GM21786 (cell line): ENCODE results near the gene CRIM1.

Experiments used
- ATAC-seq: cut with Tn5 transposase; IDR thresholded peaks from one replicate; pipeline ENCODE4 v1.9.1; 2021; ENCODE audit not compliant: unreplicated experiment

CRIM1 gene

GRCh38 chr2:36569267-36569856 lies 213.8 kb downstream of the CRIM1 start:
- no peak for ATAC-seq

DNA sequence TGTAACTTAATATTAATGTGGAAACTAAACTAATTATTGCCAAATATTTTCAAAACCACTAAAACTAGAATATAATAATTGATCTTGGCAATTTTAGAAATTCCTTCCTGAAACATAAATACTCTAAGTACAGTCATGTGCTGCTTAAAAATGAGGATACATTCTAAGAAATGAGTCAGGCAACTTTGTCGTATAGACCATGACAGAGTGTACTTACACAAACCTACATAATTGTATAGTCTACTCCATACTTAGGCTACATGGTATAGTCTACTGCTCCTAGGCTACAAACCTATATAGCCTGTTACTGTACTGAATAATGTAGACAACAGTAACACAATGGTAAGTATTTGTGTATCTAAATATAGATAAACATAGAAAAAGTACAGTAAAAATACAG lies 214.8 kb downstream of the CRIM1 start:
- no peak for ATAC-seq

- no peak for ATAC-seq
These were observed 216.6 kb downstream of the CRIM1 start for GRCh38 chr2:36572054-36572718.

DNA sequence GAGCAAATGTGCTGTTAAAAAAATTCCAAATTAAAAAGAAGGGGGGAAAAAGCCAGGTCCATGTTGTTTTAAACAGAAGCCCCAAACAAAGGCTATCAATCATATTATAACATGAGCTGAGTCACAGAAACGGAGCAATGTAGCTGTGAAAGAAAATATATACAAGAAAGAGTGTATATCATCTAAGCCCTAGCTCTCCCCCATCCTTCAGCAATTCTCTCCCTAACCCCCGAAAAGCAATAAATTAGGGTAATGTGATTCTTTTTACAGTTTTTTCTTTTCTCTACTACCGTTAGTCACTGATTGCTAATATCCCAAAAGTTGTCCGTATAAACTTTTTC lies 217.1 kb downstream of the CRIM1 start:
- ATAC-seq, result no peak

GRCh38 chr2:36573165-36573564 lies 217.6 kb downstream of the CRIM1 start:
- no peak for ATAC-seq

- ATAC-seq, result no peak
These were observed 219.0 kb downstream of the CRIM1 start for GRCh38 chr2:36574560-36574959.

GRCh38 chr2:36577884-36578283 lies 222.3 kb downstream of the CRIM1 start:
- ATAC-seq, result no peak

GRCh38 chr2:36578343-36579296 lies 223.0 kb downstream of the CRIM1 start:
- no peak for ATAC-seq

DNA sequence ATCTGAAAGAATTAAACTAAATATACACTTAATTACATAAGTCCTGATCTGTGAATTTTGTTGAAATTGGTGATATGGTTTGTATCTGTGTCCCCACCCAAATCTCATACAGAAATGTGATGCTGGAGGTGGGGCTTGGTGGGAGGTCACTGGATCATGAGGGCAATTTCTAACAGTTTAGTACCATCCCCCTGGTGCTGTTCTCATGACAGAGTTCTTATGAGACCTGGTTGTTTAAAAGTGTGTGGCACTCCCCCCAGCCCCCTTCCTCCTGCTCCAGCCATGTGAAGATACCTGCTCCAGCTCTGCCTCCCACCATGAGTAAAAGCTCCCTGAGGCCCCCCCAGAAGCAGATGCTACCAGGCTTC lies 223.7 kb downstream of the CRIM1 start:
- no peak for ATAC-seq

DNA sequence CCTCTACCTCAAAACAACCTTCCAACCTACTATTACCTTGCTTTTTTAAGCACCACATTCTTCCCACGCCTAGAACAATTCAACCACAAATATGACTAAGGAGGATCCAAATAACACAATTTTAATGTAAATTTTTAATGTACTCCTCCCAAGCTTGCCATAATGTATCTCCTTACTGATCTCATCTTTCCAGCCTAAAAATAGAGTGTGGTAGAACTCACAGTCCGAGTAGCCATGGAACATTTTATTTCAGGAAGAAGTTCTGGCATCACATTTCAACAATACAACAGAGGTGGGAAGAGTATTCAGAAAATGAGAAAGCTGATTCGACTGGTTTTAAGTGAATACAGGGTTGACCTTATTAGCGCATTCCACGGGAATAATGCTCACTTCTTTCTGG lies 227.0 kb downstream of the CRIM1 start:
- ATAC-seq, result no peak

DNA sequence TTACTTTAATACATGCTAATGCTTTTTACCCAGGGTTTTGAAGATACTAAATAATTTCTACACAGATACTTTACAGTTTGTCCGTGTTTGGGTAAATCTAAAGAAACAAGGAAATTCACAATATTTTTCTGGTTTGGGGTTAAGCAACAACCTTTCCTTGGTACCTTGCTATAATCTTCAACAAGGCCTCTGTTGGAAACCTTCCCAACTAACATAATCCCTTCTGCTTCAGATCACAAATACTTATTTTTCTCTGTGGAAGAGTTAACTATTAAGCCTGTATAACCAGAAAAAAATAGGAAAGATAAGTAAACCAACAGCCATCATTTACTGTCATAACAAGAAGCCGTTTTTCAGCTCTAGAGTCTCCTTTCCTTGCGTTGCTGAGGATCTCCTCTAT lies 227.4 kb downstream of the CRIM1 start:
- ATAC-seq, result no peak

DNA sequence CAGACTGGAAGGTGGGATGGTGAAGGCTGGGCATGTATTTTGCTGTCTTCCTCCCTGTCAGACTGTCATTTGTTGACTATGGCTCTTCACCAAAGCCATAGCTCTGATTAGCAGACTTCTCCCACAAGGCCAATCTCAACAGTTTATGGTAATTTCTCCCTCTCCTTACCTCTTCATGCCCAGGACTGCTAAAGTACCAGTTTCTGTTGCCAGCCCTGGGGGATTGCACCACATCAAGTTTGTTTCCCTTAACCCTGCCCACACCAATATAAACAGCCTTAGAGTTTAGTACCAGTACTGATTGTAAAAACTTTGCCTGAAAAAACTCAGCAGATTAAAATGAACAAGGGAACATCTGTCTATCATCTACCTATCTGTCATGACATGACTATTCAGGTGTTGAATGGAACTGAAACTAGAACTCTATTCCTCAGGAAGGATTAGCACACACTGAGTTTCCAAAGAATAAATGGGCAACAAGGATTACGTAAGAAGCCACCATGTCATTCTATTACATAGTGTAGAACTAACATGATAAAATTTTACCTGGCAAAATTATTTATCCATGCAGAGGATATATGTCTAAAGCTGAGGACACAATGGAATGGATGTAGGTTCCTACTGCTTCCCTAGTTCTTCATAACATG lies 228.7 kb downstream of the CRIM1 start:
- no peak for ATAC-seq

DNA sequence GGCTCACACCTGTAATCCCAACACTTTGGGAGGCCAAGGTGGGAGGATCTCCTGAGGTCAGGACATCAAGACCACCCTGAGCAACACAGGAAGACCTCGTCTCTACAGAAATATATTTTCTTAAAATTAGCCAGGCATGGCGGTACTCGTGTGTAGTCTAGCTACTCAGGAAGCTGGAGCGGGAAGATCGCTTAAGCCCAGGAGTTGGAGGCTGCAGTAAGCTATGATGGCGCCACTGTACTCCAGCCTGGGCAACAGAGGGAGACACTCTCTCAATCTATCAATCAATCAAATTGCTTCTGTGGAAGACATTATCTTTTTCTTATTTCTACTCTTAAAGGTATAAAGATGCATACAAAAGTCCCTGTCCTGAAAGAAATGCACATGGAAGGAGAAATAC lies 231.1 kb downstream of the CRIM1 start:
- no peak for ATAC-seq

- ATAC-seq, result no peak
These were observed 231.5 kb downstream of the CRIM1 start for GRCh38 chr2:36587101-36587500.

DNA sequence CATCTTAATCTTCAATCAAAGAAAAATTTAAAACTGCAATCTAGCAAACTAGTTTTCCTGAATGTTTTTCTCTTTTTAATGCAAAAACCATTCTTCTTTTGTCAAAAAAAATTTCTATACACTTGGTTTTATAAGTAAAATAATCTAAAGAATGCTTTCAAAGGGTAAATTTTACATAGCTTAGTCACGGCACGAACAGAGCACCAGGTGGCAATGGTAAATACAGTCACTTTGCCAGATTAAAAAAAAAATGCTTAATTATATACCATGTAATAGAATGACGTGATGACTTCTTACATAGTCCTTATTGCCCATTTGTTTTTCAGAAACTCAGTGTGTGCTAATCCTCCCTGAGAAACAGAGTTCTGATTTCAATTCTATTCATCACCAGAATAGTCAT lies 232.0 kb downstream of the CRIM1 start:
- ATAC-seq, result no peak

DNA sequence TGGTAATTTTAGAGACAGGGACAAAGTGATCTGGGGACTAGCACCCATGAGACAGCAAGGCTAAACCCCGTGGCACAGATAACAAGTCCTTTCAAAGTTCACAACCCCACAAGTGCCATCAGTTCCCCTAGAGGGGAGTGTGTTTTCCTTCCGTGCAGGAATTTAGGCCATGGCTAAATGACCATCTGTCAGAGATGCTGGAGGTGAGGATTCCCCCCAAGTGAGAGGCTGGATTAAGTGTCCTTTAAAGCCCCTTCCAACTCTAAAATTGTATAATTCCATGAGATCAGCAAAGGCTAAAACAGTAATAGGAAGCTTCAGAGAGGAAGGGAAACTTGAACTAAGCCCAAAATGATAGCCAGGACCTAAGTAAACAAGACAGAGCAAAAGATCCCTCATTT lies 233.7 kb downstream of the CRIM1 start:
- ATAC-seq, result no peak

- no peak for ATAC-seq
These were observed 239.3 kb downstream of the CRIM1 start for GRCh38 chr2:36594849-36595248.

DNA sequence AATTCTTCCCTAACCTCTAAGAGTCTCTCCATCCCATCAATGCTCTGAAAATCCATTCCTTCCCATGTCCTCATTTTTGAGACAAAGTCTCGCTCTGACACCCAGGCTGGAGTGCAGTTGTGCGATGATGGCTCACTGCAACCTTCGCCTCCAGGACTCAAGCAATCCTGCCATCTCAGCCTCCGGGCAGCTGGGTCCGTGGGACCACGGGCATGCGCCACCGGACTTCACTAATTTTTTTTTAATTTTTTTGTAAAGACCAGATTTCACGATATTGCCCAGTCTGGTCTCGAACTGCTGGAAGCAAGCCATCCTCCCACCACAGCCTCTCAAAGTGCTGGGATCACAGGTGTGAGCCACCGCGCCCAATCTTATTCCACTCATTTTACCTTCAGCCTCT lies 240.8 kb downstream of the CRIM1 start:
- ATAC-seq, result no peak

- no peak for ATAC-seq
These were observed 241.5 kb downstream of the CRIM1 start for GRCh38 chr2:36597003-36597531.

DNA sequence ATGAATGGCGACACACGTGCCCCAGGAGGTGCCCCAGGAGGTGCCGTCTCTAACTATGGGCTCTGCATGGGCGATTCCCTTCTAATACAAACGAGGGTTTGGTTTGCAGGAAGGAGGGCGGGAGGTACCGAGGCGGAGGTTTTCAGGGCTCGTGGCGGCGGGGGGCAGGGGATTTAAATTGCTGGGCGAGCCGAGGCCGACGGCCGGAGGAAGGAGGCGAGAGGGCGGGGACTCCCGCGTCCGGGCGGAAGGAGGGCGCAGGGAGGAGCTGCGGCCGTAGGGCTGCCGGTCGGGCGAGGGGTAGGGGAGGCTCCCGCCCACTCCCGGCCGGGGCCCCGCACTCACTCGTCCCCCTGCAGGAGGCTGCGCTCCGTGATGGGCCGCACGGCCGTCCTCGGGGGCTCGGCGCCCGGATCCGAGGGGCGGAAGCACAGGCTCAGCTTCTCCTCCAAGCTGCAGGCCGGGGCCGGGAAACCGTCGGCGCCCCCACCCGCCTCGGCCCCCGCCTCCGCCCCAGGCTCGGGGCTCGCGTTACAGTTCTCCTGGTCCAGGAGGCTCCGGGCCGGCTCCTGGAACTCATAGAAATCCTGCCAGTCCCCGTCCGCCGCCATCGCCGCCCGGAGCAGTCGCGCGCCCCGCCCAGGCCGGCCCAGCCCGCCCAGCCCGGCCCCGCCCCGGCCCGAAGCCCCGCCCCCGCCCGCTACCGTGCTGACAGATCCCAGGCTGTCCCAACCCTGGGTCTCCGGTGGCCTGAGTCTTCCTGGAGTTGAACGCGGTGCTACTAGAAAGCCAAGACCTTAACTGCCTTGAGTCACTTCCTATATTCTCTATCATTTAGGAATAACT lies 242.2 kb downstream of the CRIM1 start, which contains the start of gene FEZ2:
FEZ2 (minus strand) TSS at position 637 of the 846 bp plus-strand sequence; CDS start at position 611, 26 bp downstream.
- peak; percentile 99 for ATAC-seq
